HG03378 (cell line): ENCODE results near the gene INO80E.
"Not testable (repeated sequence)": the region's sequence is repeated elsewhere in the genome, so short reads cannot be mapped to it uniquely, and the experiment has no call there.

Experiments used
- ATAC-seq: cut with Tn5 transposase; IDR thresholded peaks from one replicate; pipeline ENCODE4 v1.9.1; 2021; ENCODE audit warnings: mild to moderate bottlenecking, moderate library complexity; ENCODE audit not compliant: unreplicated experiment

Gene INO80E

DNA sequence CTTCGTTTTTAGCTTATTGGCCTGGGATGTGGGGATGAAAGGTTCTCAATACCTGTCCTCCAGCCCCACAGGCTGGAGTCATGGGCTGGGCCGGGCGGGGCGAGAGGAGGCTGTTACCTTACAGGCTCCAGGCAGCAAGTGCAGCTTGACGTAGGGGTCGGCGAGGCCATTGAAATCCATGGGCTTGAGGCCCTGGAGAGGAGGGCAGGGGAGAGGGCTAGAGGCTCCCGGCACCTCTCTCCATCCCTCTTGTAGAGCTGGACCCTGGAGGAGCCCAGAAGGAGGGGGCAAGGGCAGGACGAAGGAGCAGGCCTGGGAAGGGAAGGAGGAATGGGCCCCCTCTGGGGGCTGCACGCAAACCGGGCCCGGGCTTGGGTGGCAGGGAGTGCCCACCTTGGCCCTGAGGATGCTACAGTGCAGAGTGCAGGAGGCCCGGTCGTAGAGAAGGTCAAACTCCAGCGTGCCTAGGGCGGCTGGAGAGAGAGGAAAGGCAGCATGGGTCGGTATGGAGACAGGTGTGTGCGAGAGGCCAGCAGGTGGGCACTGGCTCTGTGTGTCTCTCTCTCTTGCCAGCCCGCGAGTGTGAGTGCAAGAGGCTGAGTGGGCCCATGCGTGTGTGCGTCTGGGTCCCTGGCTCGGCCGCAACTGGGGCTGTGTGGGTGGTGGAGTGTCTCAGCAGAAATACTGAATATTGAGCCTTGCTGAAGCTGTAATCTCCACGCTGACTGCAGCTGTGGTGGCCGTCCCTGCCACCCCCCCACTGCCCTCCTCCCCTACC is 13.2 kb downstream of the INO80E start:
- no peak for ATAC-seq

DNA sequence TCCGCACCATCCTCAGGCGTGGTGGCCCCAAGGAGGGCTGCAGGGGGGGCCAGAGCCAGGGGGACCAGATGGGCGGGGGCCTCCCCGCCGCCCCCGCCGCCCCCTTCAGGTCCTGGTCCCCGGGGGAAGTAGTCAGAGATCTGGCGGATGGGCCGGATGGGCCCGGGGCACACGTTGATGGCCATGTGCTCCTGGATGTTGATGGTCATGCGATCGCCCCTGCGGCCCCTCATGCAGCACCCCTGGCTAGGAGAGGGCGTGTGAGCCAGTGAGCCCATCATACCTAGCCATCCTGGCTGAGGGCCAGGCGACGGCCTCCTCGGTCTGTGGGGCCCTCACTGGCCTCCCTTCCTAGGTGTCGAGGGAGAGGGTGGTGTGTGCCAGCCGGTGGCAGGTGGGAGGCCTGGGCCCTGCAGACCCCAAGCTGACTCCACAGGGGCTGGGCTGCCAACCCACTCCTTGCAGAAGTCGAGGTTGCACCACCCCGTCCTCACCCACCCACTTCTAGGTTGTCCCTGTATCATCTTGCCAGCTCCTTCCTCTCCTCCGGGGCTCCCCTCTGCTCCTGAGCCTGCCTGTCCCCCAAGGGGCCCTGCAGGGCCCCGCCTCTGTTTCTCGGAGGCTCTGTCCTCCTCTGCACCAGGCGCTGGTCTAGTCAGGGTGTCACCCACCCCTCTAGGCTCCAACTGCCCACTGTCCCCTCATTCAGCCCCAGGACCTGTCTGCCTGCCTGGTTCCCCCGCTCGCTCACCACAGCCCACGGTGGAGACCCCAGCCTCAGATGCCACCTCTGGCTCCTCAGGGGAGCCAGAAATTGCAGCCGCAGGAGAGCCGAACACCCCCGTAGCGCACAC is 14.2 kb downstream of the INO80E start:
- no peak for ATAC-seq

DNA sequence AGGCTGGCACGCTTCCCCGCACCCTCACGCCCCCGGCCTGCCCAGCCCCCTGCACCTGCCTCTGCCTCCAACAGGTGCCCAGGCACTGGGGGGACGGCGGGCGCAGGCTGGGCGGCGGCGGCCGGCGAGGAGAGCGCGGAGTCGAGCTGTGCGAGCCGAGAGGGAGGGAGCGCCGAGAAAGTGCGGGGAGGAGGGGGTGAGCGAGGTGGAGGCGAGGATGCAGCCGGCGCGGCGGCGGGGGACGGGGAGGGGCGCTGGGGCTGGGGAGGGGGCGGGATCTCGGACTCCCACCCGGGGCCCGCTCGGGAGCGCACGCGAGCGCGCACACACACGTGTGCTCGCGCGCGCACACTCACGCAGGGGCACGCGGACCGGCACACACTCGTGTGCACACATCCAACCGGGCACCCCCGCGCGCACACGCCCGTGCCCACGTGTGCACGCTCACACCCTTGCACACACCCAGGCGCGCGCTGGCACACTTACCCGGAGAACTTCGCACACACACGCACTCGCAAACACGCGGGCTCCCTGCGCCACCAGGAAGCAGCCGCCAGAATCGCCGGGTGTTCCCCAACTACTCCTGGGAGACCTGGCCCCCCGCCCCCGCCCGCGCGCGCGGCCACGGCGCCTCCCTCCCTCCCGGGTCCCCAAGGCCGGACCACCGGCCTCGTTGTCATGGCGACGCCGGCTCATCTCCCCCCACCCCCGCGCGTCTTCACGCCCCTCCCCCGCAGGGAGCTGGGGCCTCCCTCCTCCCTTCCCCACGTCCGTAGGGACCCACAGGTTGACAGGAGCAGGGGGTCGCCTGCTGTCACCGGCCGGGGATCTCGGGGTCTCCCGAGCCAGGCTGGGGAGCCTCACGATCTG is 15.0 kb downstream of the INO80E start, which contains the start of gene DOC2A:
Gene DOC2A, minus strand, starts transcription at position 184 of the 870 bp plus-strand sequence. CDS start 805 bp downstream, outside the sequence.
- no peak for ATAC-seq

DNA sequence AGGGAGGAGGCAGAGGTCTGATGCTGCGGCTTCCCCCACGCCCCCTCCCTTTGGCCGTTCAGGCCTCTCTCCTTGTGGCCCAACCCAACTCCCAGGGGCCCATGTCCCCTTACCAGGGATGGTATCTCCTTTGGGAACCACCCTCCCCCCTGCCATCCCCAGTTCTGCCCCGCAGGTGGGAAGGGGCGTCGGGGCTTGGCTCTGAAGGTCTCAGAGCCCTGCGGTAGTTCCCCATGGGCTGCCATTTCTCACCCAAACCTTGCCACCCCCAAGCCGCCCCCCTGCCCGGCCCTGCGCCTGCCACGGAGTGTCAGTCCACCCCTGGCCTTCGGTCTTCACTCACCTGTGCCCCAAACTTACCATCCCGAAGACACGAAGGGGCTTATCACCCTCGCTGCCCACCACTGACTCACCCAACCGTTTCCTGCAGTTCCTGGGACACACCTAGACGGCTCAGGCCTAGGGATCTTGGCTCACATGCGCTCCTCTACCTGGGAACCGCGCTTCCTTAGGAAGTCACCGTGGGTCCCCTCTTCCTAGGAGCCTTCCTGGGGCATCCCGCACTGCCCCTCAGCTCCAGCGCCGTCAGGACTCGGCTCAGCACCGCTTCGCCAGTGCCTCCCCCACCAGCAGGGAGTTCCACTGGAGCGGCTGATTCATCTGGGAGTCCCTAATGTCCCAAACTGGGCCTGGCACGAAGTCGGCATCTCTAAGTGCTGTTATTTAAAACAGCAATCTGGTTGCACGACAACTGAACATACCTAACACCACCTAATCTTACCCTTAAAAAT is 15.9 kb downstream of the INO80E start:
- no peak for ATAC-seq

DNA sequence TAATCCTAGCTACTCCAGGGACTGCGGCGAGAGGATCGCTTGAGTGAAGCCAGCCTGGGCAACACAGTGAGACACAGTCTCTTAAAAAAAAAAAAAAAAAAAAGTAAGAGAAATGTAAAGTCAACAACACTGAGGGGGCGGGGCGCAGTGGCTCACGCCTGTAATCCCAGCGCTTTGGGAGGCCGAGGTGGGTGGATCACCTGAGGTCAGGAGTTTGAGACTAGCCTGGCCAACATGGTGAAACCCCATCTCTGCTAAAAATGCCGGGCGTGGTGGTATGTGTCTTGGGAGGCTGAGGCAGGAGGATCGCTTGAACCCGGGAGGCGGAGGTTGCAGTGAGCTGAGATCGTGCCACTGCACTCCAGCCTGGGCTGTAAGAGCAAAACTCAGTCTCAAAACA is 16.6 kb downstream of the INO80E start:
- ATAC-seq = not testable (repeated sequence)

DNA sequence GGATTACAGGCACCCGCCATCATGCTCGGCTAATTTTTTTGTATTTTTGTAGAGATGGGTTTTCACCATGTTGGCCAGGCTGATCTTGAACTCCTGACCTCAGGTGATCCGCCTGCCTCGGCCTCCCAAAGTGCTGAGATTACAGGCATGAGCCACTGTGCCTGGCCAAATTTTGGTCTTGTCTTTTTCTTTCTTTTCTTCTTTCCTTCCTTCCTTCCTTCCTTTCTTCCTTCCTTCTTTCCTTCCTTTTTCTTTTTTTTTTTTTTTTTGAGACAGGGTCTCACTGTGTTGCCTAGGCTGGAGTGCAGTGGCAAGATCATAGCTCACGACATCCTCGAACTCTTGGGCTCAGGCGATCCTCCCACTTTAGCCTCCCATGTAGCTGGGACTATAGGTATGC is 19.4 kb downstream of the INO80E start:
- not testable (repeated sequence) for ATAC-seq

DNA sequence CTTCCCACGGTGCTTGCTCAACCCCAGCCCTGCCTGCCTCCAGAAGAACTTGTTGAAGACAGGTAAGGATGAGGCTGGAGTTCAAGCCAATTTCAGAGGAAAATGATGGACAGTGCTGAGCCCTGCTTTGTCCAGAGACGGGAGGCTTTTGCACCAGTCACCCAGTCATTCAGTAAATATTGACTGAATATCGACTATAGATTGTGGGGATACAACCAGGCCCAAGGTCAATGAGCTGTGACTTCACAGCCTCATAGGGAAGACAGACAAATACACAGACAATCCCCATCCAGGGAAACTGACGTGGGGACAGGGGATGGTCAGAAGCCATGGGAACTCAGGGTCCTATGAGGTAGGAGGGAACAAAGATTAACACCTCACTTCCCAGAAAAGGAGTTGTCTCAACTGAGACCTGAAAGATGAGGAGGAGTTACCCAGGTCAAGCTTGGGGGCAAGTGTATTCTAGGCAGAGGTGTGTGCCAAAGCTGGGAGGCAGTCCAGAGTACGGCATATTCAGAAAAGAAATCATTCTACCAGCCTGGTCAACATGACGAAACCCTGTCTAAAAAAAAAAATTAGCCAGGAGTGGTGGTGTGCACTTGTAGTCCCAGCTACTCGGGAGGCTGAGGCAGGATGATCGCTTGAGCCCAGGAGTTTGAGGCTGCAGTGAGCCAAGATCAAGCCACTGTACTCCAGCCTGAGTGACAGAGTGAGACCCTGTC is 20.7 kb downstream of the INO80E start:
- ATAC-seq = no peak

DNA sequence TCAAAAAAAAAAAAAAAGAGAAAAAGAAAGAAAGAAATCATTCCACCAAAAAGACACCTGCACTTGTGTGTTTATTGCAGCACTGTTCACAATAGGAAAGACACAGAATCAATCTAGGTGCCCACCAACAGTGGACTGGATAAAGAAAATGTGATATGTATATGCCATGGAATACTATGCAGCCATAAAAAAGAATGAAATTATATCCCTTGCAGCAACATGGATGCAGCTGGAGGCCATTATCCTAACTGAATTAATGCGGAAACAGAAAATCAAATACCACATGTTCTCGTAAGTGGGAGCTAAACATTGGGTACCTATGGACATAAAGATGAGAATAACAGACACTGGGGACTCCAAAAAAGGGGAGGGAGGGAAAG is 21.2 kb downstream of the INO80E start:
- ATAC-seq = no peak

DNA sequence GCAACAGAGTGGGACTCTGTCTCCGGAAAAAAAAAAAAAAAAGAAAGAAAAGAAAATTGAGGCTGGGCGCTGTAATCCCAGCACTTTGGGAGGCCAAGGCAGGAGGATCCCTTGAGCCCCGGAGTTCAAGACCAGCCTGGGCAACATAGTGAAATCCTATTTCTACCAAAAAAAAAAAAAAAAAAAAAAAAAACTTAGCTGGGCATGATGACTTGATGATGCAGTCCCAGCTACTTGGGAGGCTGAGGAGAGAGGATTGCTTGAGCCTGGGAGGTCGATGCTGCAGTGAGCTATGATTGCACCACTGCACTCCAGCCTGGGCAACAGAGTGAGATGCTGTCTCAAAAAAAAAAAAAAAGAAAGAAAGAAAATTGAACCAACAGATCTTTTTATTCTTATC is 21.9 kb downstream of the INO80E start:
- not testable (repeated sequence) for ATAC-seq

DNA sequence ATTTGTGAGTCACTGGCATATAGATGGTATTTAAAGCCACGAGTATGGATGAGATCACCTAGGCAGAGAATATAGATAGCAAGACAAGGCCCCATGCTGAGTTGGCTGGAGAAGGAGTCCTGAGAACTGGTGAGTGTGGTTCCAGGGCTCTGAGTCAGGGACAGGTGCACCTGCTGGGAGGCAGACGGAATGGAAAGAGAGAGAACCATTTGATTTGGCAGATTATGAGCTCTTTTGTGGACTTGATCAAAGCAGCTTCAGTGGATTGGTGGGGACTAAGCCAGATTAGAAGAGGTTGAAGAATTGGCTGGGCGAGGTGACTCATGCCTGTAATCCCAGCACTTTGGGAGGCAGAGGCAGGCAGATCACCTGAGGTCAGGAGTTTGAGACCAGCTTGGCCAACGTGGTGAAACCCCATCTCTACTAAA is 22.7 kb downstream of the INO80E start:
- no peak for ATAC-seq

DNA sequence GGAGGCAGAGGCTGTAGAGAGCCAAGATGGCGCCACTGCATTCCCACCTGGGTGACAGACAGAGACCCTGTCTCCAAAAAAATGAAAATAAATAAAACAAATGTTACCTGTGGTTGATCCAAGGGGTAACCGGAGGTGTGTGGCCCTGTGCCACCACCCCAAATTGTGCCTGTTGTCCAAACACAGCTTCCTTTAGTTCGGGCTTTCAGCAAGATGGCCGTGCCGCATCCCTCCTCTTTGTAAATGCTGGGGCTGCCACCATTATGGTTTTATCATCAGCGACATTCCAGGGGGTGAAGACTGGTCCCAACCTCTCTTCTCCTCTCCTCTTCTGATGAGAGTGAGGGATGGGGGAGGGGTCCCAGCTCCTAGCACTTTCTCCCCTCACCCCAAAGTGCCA is 26.8 kb downstream of the INO80E start, which contains the start of gene C16orf92:
Gene C16orf92, plus strand, starts transcription at position 312 of the 400 bp plus-strand sequence. CDS start 143 bp downstream, outside the sequence.
- ATAC-seq = no peak

DNA sequence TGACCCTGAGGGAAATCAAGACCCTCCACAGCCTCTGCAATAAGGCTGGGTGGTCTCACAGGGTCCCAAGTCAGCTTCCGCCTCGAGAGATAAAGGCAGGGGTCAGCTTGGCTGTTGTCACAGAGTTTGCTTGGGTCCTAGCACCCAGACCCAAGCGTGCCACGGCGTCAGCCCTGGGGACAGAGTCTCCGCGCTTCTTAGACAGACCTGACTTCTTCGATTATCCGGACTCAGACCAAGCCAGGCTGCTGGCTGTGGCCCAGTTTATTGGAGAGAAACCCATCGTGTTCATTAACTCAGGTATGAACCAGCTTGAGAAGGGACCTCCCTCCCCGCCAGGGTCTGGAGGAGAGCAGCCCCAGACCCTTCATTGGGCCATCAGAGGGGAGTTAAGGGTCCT is 27.5 kb downstream of the INO80E start:
- ATAC-seq = no peak

DNA sequence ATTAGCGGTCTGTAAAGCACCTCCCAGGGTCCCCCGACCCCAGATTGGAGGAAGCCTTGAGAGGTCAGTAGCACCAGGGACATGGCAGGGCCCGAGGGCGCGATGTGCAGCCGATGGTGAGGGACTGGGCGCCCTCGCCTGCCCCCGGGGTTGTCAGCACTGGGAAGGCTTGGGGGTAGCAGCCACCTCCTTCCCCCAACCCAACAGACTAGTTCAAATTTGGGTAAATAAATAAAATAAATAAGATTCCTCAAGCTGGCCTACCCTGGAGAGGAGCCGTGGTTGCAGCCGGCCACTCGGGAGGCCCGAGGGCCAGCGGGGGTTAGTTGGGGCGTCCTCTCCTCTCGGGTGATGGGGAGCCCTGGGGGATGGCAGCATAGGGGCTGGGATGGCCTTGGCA is 28.4 kb downstream of the INO80E start:
- no peak for ATAC-seq

DNA sequence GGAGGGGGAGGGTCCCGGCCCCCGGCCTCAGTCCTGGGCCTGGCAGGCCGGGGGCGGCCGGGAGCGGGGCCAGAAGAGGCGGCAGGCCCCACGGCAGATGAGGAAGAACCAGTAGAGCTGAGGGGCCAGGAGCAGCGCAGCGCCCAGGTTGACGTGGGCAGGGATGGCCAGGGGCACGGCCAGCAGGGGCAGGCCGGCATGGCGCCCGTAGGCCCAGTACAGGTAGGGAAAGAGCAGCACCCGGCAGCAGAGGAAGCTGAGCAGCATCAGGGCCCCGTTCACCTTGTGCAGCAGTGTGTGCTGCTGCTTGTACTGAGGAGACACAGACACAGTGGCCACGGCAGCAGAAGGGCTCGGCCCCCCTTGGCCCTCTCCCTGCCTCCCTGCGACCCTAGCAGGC is 29.1 kb downstream of the INO80E start:
- no peak for ATAC-seq

DNA sequence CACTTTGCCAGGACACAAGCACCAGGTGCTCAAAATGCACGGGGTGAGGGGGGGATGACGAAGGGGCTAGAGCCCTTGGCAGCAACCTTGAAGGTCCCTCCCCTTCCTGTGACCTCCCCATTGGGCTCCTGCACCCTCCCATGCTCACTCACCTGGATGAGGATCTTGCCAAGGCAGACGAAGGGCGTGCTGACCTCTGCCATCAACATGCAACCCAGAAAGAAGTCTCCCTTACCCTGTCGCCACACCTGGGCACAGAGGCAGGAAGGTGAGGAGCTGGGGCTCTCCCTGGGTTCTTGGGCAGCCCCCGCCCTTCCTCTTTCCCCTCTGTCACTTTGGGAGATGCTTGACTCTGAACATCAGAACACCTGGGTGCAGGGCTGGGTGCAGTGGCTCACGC is 29.5 kb downstream of the INO80E start:
- ATAC-seq = no peak

DNA sequence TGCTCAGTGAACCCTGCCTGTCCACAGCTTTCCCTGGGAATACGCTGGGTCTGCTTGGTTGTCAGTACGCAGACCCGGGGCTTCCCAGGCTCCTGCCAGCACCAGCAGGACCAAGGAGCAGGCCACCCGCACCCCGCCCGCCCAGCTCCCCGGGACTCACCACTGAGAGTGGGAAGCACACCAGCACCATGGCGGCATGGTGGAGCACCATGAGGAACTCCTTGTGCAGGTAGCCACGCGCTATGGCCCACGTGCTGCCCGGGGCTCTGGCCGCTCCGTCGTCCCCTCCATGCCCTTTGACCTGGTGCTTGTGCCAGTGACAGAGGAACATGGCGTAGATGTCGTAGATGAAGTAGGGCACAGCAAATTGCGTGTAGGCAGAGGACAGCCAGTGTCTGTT is 30.4 kb downstream of the INO80E start:
- ATAC-seq = no peak

DNA sequence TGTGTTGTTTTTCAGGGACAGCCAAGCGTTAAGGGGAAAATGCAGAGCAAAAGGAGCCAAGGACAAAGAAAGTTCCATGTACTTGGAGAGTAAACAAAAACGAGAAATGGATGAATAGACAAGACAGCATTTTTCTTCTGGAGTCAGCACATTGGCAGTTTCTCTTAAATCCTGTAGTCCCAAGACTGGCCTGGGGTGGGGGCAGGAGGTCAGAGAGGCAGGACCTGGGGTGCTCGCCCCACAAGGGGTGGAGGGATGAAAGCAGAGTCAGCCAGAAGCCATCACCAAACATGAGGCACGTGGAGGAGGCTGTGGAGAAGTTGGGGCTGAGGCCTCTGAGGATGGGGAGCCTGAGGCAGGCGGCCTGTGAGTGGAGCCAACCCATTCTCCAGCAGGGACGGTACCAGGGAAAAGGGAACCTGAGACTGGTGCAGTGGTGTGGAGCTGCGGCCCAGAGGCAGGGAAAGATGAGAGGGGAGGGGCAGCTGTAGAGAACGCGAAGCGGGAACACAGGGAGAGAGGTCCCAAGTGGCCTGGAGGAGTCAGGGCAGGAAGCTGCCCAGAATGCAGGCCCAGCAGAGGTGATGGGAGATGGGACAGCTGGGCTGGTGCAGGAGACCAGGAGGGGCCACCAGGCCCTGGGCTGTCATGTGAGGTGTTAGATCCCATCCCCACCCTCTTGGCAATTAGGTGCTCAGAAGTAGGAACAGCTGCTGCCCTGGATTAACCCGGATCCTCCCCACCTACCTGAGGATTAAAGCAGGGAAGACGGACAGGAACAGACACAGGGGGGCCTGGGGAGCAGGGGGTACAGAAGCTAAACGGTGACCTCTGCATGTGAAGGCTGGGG is 31.8 kb downstream of the INO80E start:
- no peak for ATAC-seq

DNA sequence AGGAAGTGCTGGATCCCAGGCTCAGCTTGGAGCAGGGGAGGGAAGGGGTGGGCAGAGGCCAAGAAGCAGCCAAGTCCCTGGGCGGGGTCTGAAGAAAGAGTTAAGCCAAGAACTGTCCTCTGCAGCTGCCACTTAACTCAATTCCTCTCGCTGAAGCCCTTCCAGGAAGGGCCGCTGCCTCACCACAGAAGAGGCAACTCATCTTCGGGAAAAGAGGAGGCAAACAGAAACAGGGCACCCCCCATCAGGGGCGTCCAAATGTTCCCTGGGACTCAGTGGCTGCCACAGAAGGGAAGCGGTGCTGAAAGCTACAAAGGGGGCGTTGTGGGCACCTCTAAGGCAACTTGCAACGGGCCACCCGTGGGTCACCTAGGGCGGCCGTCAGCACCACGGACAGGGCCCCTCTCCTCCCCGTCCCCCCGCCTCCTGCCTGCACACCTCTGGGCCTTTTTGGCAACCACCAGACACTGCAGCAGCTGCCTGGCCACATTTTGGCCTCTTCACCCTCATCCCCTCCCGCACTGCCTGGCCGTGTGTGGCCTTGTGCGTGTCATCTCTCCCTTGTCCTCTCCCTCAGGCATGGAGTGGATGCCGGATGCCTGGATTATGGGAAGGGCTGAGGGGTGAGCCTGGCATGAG is 32.5 kb downstream of the INO80E start:
- no peak for ATAC-seq
